Karpas-422 (cell line): ENCODE data around the gene GUCY1B1. TPM values are rescaled to one million over a fixed set of nuclear protein-coding genes. Genes with fewer than 3 reads are reported as not detected.
A peak's percentile ranks its signal among the peaks of the same experiment; 100 is the strongest.

Source experiments
- DNase-seq: peaks from one replicate; pipeline ENCODE4 v3.0.0-alpha.2; 2015
- H2AFZ ChIP-seq: fragments of 200-600 bp; sonication (generic); 2 replicates; pipeline ENCODE4 v1.6.1; 2014; ENCODE audit warnings: antibody characterized with exemption, low read length, mixed read lengths
- H3K27ac ChIP-seq: fragments of 200-600 bp; sonication (generic); 2 replicates; pipeline ENCODE4 v1.5.1; 2014; ENCODE audit warnings: mild to moderate bottlenecking, low read length, moderate library complexity
- H3K27me3 ChIP-seq: fragments of 200-600 bp; sonication (generic); 2 replicates; pipeline ENCODE4 v1.6.1; 2014; ENCODE audit warnings: low read length, mixed read lengths
- H3K36me3 ChIP-seq: fragments of 200-600 bp; sonication (generic); 2 replicates; pipeline ENCODE4 v1.6.1; 2014; ENCODE audit warnings: low read length, mixed read lengths; ENCODE audit not compliant: insufficient read depth
- H3K4me1 ChIP-seq: fragments of 200-600 bp; sonication (generic); 2 replicates; pipeline ENCODE4 v1.6.1; 2014; ENCODE audit warnings: mild to moderate bottlenecking, low read length, mixed read lengths
- H3K4me2 ChIP-seq: fragments of 200-600 bp; sonication (generic); 2 replicates; pipeline ENCODE4 v1.6.1; 2014; ENCODE audit warnings: low read length, low read depth, mild to moderate bottlenecking; ENCODE audit not compliant: poor library complexity, severe bottlenecking
- H3K4me3 ChIP-seq: fragments of 200-600 bp; sonication (generic); 2 replicates; pipeline ENCODE4 v1.5.1; 2014; ENCODE audit warnings: mild to moderate bottlenecking, antibody characterized with exemption, low read length, mixed read lengths
- H3K79me2 ChIP-seq: fragments of 200-600 bp; sonication (generic); 2 replicates; pipeline ENCODE4 v1.6.1; 2014; ENCODE audit warnings: mild to moderate bottlenecking, low read length, mixed read lengths
- H3K9ac ChIP-seq: fragments of 200-600 bp; sonication (generic); 2 replicates; pipeline ENCODE4 v1.6.0; 2014; ENCODE audit warnings: low read length
- H3K9me2 ChIP-seq: fragments of 200-600 bp; sonication (generic), shearing (Covaris generic); replicated peaks from 2 replicates; pipeline ENCODE4 v1.6.0; 2014; ENCODE audit warnings: mild to moderate bottlenecking, low read length, moderate library complexity; ENCODE audit not compliant: insufficient read depth
- H3K9me3 ChIP-seq: fragments of 300-700, 200-600 bp; sonication (generic); 2 replicates; pipeline ENCODE4 v1.6.1; 2014; ENCODE audit warnings: low read length, mixed read lengths
- H4K20me1 ChIP-seq: fragments of 200-600 bp; sonication (generic); 2 replicates; pipeline ENCODE4 v1.6.1; 2014; ENCODE audit warnings: mild to moderate bottlenecking, antibody characterized with exemption, low read length, low read depth; ENCODE audit not compliant: insufficient read depth
- total RNA-seq: library from RNA; depleted of rRNA; stranded (reverse); fragments of >200 nt; shearing (Covaris generic); gene quantifications from 2 replicates; pipeline ENCODE4 v1.2.3, GENCODE V29; 2014; ENCODE audit warnings: low replicate concordance

Gene GUCY1B1
- total RNA-seq, 1 experiment from 2014 or later, result 3.2 TPM

- no peak for DNase-seq
- H3K9me3 ChIP-seq, result no peaks in the 10 kb centered on the region
- no peaks in the 10 kb centered on the region for H3K79me2 ChIP-seq
- H3K4me1 ChIP-seq, result peaks cover 50% of the 10 kb centered on the region
- H3K27me3 ChIP-seq, result no peaks in the 10 kb centered on the region
- H4K20me1 ChIP-seq, result no peaks in the 10 kb centered on the region
- H3K4me2 ChIP-seq, result peak overlapping the region; percentile 4
- no peaks in the 10 kb centered on the region for H3K36me3 ChIP-seq
- H3K9ac ChIP-seq, result no peak overlapping the region
- H3K27ac ChIP-seq, result peak overlapping the region; percentile 6
- H3K9me2 ChIP-seq, result no peaks in the 10 kb centered on the region
- peak overlapping the region; percentile 40 for H2AFZ ChIP-seq
- H3K4me3 ChIP-seq, result no peak overlapping the region
Observed at GRCh38 chr4:155777971-155778735, 19.3 kb downstream of the GUCY1B1 start.

GRCh38 chr4:155780775-155781174 lies 22.0 kb downstream of the GUCY1B1 start:
- Histone ChIP-seq H3K9me2 (no peaks in the 10 kb centered on the region), H4K20me1 (no peaks in the 10 kb centered on the region)
- no peak for DNase-seq

GRCh38 chr4:155781249-155781831 lies 22.5 kb downstream of the GUCY1B1 start:
- no peak for DNase-seq

More at GRCh38 chr4:155780775-155781174, 22.0 kb downstream of the GUCY1B1 start:
- no peak overlapping the region for H3K9ac ChIP-seq
- no peaks in the 10 kb centered on the region for H3K27me3 ChIP-seq
- H3K4me3 ChIP-seq, result no peak overlapping the region
- H3K27ac ChIP-seq, result peak overlapping the region; percentile 45
- H3K9me3 ChIP-seq, result no peaks in the 10 kb centered on the region
- peaks cover 76% of the 10 kb centered on the region for H3K4me1 ChIP-seq
- no peaks in the 10 kb centered on the region for H3K36me3 ChIP-seq
- H3K79me2 ChIP-seq, result no peaks in the 10 kb centered on the region
- H3K4me2 ChIP-seq, result peak overlapping the region; percentile 38
- peak overlapping the region; percentile 82; the same call in 1 of the 2 replicates for H2AFZ ChIP-seq

GRCh38 chr4:155784637-155785036 lies 25.8 kb downstream of the GUCY1B1 start:
- Histone ChIP-seq H3K36me3 (no peaks in the 10 kb centered on the region), H3K9me2 (no peaks in the 10 kb centered on the region), H3K9me3 (no peaks in the 10 kb centered on the region), H4K20me1 (no peaks in the 10 kb centered on the region), H3K9ac (0 out of 2 replicates have a peak overlapping the region, but pooled peaks have one; percentile 3), H3K4me2 (peak overlapping the region; percentile 2), H3K27me3 (no peaks in the 10 kb centered on the region), H3K79me2 (no peaks in the 10 kb centered on the region), H3K4me3 (no peak overlapping the region), H3K27ac (peak overlapping the region; percentile 76), H2AFZ (peak overlapping the region; percentile 55; the same call in 1 of the 2 replicates), H3K4me1 (peaks cover 85% of the 10 kb centered on the region)
- no peak for DNase-seq

More at GRCh38 chr4:155781249-155781831, 22.5 kb downstream of the GUCY1B1 start:
- H3K4me2 ChIP-seq, result peak overlapping the region; percentile 38
- H3K4me1 ChIP-seq, result peaks cover 79% of the 10 kb centered on the region
- no peaks in the 10 kb centered on the region for H3K9me2 ChIP-seq
- no peaks in the 10 kb centered on the region for H3K79me2 ChIP-seq
- H4K20me1 ChIP-seq, result no peaks in the 10 kb centered on the region
- H3K9ac ChIP-seq, result no peak overlapping the region
- H2AFZ ChIP-seq, result no peak overlapping the region
- no peaks in the 10 kb centered on the region for H3K27me3 ChIP-seq
- H3K36me3 ChIP-seq, result no peaks in the 10 kb centered on the region
- no peak overlapping the region for H3K4me3 ChIP-seq
- H3K27ac ChIP-seq, result peak overlapping the region; percentile 45
- H3K9me3 ChIP-seq, result no peaks in the 10 kb centered on the region

- H3K9ac ChIP-seq, result no peak overlapping the region
- H3K9me3 ChIP-seq, result no peaks in the 10 kb centered on the region
- H3K4me3 ChIP-seq, result no peak overlapping the region
- peaks cover 83% of the 10 kb centered on the region for H3K4me1 ChIP-seq
- no peaks in the 10 kb centered on the region for H3K9me2 ChIP-seq
- H3K36me3 ChIP-seq, result no peaks in the 10 kb centered on the region
- H3K79me2 ChIP-seq, result no peaks in the 10 kb centered on the region
- H3K4me2 ChIP-seq, result no peak overlapping the region
- no peaks in the 10 kb centered on the region for H3K27me3 ChIP-seq
- no peak overlapping the region for H2AFZ ChIP-seq
- H3K27ac ChIP-seq, result peak overlapping the region; percentile 76
- no peaks in the 10 kb centered on the region for H4K20me1 ChIP-seq
- peak; percentile 69 for DNase-seq
Observed at GRCh38 chr4:155785828-155786227, 27.0 kb downstream of the GUCY1B1 start.

GRCh38 chr4:155787113-155787710 lies 28.4 kb downstream of the GUCY1B1 start:
- H3K4me1 ChIP-seq, result peaks cover 84% of the 10 kb centered on the region
- no peaks in the 10 kb centered on the region for H3K9me2 ChIP-seq
- no peaks in the 10 kb centered on the region for H3K27me3 ChIP-seq
- H3K4me2 ChIP-seq, result peak overlapping the region; percentile 77
- H4K20me1 ChIP-seq, result no peaks in the 10 kb centered on the region
- no peaks in the 10 kb centered on the region for H3K79me2 ChIP-seq
- H3K4me3 ChIP-seq, result no peak overlapping the region
- H3K9me3 ChIP-seq, result no peaks in the 10 kb centered on the region
- peak overlapping the region; percentile 57 for H2AFZ ChIP-seq
- peak overlapping the region; percentile 61 for H3K9ac ChIP-seq
- no peaks in the 10 kb centered on the region for H3K36me3 ChIP-seq
- H3K27ac ChIP-seq, result peak overlapping the region; percentile 89
- DNase-seq, result peak; percentile 96

- Histone ChIP-seq H3K27ac (peak overlapping the region; percentile 89), H3K4me3 (peak overlapping the region; percentile 61), H3K9me3 (no peaks in the 10 kb centered on the region), H3K4me2 (peak overlapping the region; percentile 77), H3K36me3 (no peaks in the 10 kb centered on the region), H3K79me2 (no peaks in the 10 kb centered on the region), H4K20me1 (no peaks in the 10 kb centered on the region), H3K9me2 (no peaks in the 10 kb centered on the region), H3K9ac (peak overlapping the region; percentile 61), H3K4me1 (peaks cover 85% of the 10 kb centered on the region), H3K27me3 (no peaks in the 10 kb centered on the region), H2AFZ (peak overlapping the region; percentile 80)
- DNase-seq, result peak; percentile 89
Observed at GRCh38 chr4:155789391-155789790, 30.6 kb downstream of the GUCY1B1 start.

GRCh38 chr4:155789982-155790381 lies 31.2 kb downstream of the GUCY1B1 start:
- Histone ChIP-seq H3K27ac (peak overlapping the region; percentile 89), H3K9ac (peak overlapping the region; percentile 61), H3K27me3 (no peaks in the 10 kb centered on the region), H3K4me3 (peak overlapping the region; percentile 61), H3K79me2 (no peaks in the 10 kb centered on the region), H3K4me1 (peaks cover 85% of the 10 kb centered on the region), H2AFZ (peak overlapping the region; percentile 80), H4K20me1 (no peaks in the 10 kb centered on the region), H3K36me3 (no peaks in the 10 kb centered on the region), H3K4me2 (peak overlapping the region; percentile 77), H3K9me3 (no peaks in the 10 kb centered on the region), H3K9me2 (no peaks in the 10 kb centered on the region)
- DNase-seq, result no peak
